HepG2 (cell line): ENCODE data around the gene CRYAB. TPM values are rescaled to one million over a fixed set of nuclear protein-coding genes. Genes with fewer than 3 reads are reported as not detected.

Source experiments
- ATF7 ChIP-seq, 2 experiments: fragments of 450-650 bp in 1 of 2; sonication (generic) in 1 of 2; formaldehyde crosslinking in 1 of 2; IDR thresholded peaks; 2 replicates each; pipeline versions ENCODE4 v1.4.0 to v1.6.1; 2016 to 2020; ENCODE audit warnings: antibody characterized with exemption in 1 of 2, mild to moderate bottlenecking in 1 of 2, missing genetic modification reagents in 1 of 2
- CBX5 ChIP-seq: sonication (generic); formaldehyde crosslinking; IDR thresholded peaks from 2 replicates; pipeline ENCODE4 v1.4.0; 2020; ENCODE audit warnings: missing genetic modification reagents, borderline replicate concordance
- CENPT ChIP-seq: sonication (generic); formaldehyde crosslinking; IDR thresholded peaks from 2 replicates; pipeline ENCODE4 v1.8.0; 2022; ENCODE audit warnings: low read depth, mild to moderate bottlenecking, moderate library complexity, missing genetic modification reagents
- CHD2 ChIP-seq: IDR thresholded peaks from 2 replicates; pipeline ENCODE4 v1.6.1; 2011; ENCODE audit warnings: low read depth, low read length, improper control_type of control experiment
- IRF2 ChIP-seq: IDR thresholded peaks from 2 replicates; pipeline ENCODE4 v1.6.1; 2018; ENCODE audit warnings: missing genetic modification reagents, missing compliant biosample characterization
- JUND ChIP-seq: sonication (generic); formaldehyde crosslinking; IDR thresholded peaks from 2 replicates; pipeline ENCODE4 v1.8.0; 2022; ENCODE audit warnings: mild to moderate bottlenecking, missing genetic modification reagents
- LBX2 ChIP-seq: sonication (generic); formaldehyde crosslinking; IDR thresholded peaks from 2 replicates; pipeline ENCODE4 v1.5.0; 2020; ENCODE audit warnings: missing genetic modification reagents, mild to moderate bottlenecking, borderline replicate concordance
- MAFK ChIP-seq, 2 experiments: IDR thresholded peaks in 1 of 2; conservative IDR thresholded peaks in 1 of 2; 2 replicates each; pipeline ENCODE4 v1.6.1; 2011; ENCODE audit warnings: improper control_type of control experiment in 2 of 2, low read length in 2 of 2
- NFRKB ChIP-seq: fragments of 450-650 bp; IDR thresholded peaks from 2 replicates; pipeline ENCODE4 v1.6.1; 2017
- NR2F2 ChIP-seq: IDR thresholded peaks from 2 replicates; pipeline ENCODE4 v1.6.1; 2012; ENCODE audit warnings: low read depth, inconsistent platforms, borderline replicate concordance
- PRMT3 ChIP-seq: sonication (generic); formaldehyde crosslinking; IDR thresholded peaks from 2 replicates; pipeline ENCODE4 v1.8.1; 2022; ENCODE audit warnings: low read depth, mild to moderate bottlenecking, moderate library complexity, missing genetic modification reagents, borderline replicate concordance
- RELA ChIP-seq: sonication (generic); formaldehyde crosslinking; IDR thresholded peaks from 2 replicates; pipeline ENCODE4 v1.4.0; 2020; ENCODE audit warnings: missing genetic modification reagents
- SMARCC2 ChIP-seq: fragments of 450-650 bp; IDR thresholded peaks from 2 replicates; pipeline ENCODE4 v1.6.1; 2017; ENCODE audit warnings: antibody characterized with exemption, mild to moderate bottlenecking
- SOX13 ChIP-seq, 3 experiments: fragments of 450-650 bp in 1 of 3; sonication (generic) in 1 of 3; formaldehyde crosslinking in 1 of 3; IDR thresholded peaks in 2 of 3; conservative IDR thresholded peaks in 1 of 3; 2 replicates each; pipeline versions ENCODE4 v1.5.0 to v1.6.1; 2016 to 2020; ENCODE audit warnings: antibody characterized with exemption in 1 of 3, mild to moderate bottlenecking in 1 of 3, missing compliant biosample characterization in 1 of 3, missing genetic modification reagents in 1 of 3, moderate library complexity in 1 of 3
- SRSF1 ChIP-seq: fragments of 200-400 bp; formaldehyde crosslinking; optimal IDR thresholded peaks from 2 replicates; pipeline ENCODE3; 2017; ENCODE audit warnings: mild to moderate bottlenecking, low read depth, low read length, moderate library complexity
- SRSF4 ChIP-seq: fragments of 200-400 bp; formaldehyde crosslinking; IDR thresholded peaks from one replicate; pipeline ENCODE4 v1.6.1; 2018; ENCODE audit warnings: mild to moderate bottlenecking, low read depth, low read length, moderate library complexity; ENCODE audit not compliant: poor library complexity, severe bottlenecking
- ZBTB25 ChIP-seq: IDR thresholded peaks from 2 replicates; pipeline ENCODE4 v1.6.1; 2018; ENCODE audit warnings: missing genetic modification reagents
- ZNF143 ChIP-seq: sonication (generic); formaldehyde crosslinking; IDR thresholded peaks from 2 replicates; pipeline ENCODE4 v1.4.0; 2020; ENCODE audit warnings: missing genetic modification reagents
- ZNF264 ChIP-seq: sonication (generic); formaldehyde crosslinking; IDR thresholded peaks from 2 replicates; pipeline ENCODE4 v1.4.0; 2020; ENCODE audit warnings: missing genetic modification reagents
- ZNF558 ChIP-seq: sonication (generic); formaldehyde crosslinking; IDR thresholded peaks from 2 replicates; pipeline ENCODE4 v1.9.0; 2022; ENCODE audit warnings: mild to moderate bottlenecking, missing genetic modification reagents, borderline replicate concordance
- ZNF678 ChIP-seq: sonication (generic); formaldehyde crosslinking; IDR thresholded peaks from 2 replicates; pipeline ENCODE4 v1.4.0; 2020; ENCODE audit warnings: mild to moderate bottlenecking, missing genetic modification reagents
- polyA plus RNA-seq, 8 experiments: library from polyadenylated mRNA; depleted of rRNA in 3 of 8; stranded (reverse) in 7 of 8; unstranded in 1 of 8; fragments of >200 nt; fragmentation: Illumina TruSeq in 4 of 8; extraction: Trizol in 4 of 8; gene quantifications; 2 replicates each; pipeline versions ENCODE4 v1.2.1 to v1.2.3, GENCODE V29; 2011 to 2016; ENCODE audit warnings: low read depth in 4 of 8, missing spikeins in 1 of 8, mixed read lengths in 1 of 8; ENCODE audit not compliant: insufficient read depth in 1 of 8
- total RNA-seq, 5 experiments: library from RNA; depleted of rRNA; stranded (reverse); fragments of >200 nt; fragmentation: Illumina TruSeq; extraction: Trizol; gene quantifications; 2 replicates each; pipeline ENCODE4 v1.2.3, GENCODE V29; 2016; ENCODE audit warnings: low read depth in 1 of 5
- TF ChIP-seq, protein P1 (sequence below), 2 experiments: sonication (generic) in 1 of 2; formaldehyde crosslinking in 1 of 2; IDR thresholded peaks; 2 replicates each; pipeline versions ENCODE4 v1.4.0 to v1.6.1; 2018 to 2020; ENCODE audit warnings: missing genetic modification reagents in 2 of 2, borderline replicate concordance in 1 of 2, low read depth in 1 of 2, mild to moderate bottlenecking in 1 of 2, missing biosample characterization in 1 of 2
- TF ChIP-seq, protein P2 (sequence below): sonication (generic); formaldehyde crosslinking; IDR thresholded peaks from 2 replicates; pipeline ENCODE4 v1.4.0; 2020; ENCODE audit warnings: missing genetic modification reagents, borderline replicate concordance

The CRYAB gene
- total and polyA plus RNA-seq, 2 of the 13 experiments (the other 11 are each of a cell fraction or from before 2014, with no cell fraction given) = 0.55 to 1.1 TPM

GRCh38 chr11:111870886-111871692 lies 40.5 kb downstream of the CRYAB start, which contains the start of gene ALG9 (continued):
- TF ChIP-seq LBX2 (CRISPR knock-in tag) (no peak), ZNF264 (no peak), CHD2 (no peak), NR2F2 (no peak), JUND (CRISPR knock-in tag) (no peak), RELA (CRISPR knock-in tag) (0 out of 2 replicates have a peak, but pooled peaks have one; percentile 67), MAFK (conservative IDR thresholded peaks at IDR 0.05 in 1 of 2, IDR thresholded peaks at IDR 0.05 in 1 of 2; ENCODE audit: low read length in 2 of 2) (no peak), SMARCC2 (no peak), SOX13 (IDR thresholded peaks at IDR 0.05) (no peak), SOX13 (CRISPR knock-in tag; conservative IDR thresholded peaks at IDR 0.05 in 1 of 2, IDR thresholded peaks at IDR 0.05 in 1 of 2) (peak in 1 of 2 experiments; percentile 39; a peak in 1 of 4 replicates), ZBTB25 (CRISPR knock-in tag) (peak; percentile 63; the same call in 1 of the 2 replicates), NFRKB (no peak), CENPT (no peak; the same call in 1 of the 2 replicates), ZNF143 (CRISPR knock-in tag) (no peak), ZNF678 (CRISPR knock-in tag) (no peak), CBX5 (CRISPR knock-in tag) (no peak), SRSF1 (no peak), PRMT3 (CRISPR knock-in tag) (no peak), SRSF4 (no peak), ATF7 (IDR thresholded peaks at IDR 0.05) (no peak), ATF7 (CRISPR knock-in tag; IDR thresholded peaks at IDR 0.05) (no peak), IRF2 (CRISPR knock-in tag) (peak; percentile 65; the same call in 1 of the 2 replicates), ZNF558 (no peak; the same call in 1 of the 2 replicates)
- TF ChIP-seq, protein P1, sequence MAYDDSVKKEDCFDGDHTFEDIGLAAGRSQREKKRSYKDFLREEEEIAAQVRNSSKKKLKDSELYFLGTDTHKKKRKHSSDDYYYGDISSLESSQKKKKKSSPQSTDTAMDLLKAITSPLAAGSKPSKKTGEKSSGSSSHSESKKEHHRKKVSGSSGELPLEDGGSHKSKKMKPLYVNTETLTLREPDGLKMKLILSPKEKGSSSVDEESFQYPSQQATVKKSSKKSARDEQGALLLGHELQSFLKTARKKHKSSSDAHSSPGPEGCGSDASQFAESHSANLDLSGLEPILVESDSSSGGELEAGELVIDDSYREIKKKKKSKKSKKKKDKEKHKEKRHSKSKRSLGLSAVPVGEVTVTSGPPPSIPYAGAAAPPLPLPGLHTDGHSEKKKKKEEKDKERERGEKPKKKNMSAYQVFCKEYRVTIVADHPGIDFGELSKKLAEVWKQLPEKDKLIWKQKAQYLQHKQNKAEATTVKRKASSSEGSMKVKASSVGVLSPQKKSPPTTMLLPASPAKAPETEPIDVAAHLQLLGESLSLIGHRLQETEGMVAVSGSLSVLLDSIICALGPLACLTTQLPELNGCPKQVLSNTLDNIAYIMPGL (CRISPR knock-in tag; IDR thresholded peaks at IDR 0.05; ENCODE audit: borderline replicate concordance in 1 of 2, low read depth in 1 of 2) = peak; percentile 79 to 83; a peak in 3 of 4 replicates
- TF ChIP-seq, protein P2, sequence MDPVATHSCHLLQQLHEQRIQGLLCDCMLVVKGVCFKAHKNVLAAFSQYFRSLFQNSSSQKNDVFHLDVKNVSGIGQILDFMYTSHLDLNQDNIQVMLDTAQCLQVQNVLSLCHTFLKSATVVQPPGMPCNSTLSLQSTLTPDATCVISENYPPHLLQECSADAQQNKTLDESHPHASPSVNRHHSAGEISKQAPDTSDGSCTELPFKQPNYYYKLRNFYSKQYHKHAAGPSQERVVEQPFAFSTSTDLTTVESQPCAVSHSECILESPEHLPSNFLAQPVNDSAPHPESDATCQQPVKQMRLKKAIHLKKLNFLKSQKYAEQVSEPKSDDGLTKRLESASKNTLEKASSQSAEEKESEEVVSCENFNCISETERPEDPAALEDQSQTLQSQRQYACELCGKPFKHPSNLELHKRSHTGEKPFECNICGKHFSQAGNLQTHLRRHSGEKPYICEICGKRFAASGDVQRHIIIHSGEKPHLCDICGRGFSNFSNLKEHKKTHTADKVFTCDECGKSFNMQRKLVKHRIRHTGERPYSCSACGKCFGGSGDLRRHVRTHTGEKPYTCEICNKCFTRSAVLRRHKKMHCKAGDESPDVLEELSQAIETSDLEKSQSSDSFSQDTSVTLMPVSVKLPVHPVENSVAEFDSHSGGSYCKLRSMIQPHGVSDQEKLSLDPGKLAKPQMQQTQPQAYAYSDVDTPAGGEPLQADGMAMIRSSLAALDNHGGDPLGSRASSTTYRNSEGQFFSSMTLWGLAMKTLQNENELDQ (CRISPR knock-in tag) = no peak
